OCI-M1 (cell line): ENCODE data around the gene PTGS2.

Experiments used
- DNase-seq: peaks from one replicate; lab custom pipeline; 2025; lab: John Stamatoyannopoulos, UW

PTGS2 gene

DNA sequence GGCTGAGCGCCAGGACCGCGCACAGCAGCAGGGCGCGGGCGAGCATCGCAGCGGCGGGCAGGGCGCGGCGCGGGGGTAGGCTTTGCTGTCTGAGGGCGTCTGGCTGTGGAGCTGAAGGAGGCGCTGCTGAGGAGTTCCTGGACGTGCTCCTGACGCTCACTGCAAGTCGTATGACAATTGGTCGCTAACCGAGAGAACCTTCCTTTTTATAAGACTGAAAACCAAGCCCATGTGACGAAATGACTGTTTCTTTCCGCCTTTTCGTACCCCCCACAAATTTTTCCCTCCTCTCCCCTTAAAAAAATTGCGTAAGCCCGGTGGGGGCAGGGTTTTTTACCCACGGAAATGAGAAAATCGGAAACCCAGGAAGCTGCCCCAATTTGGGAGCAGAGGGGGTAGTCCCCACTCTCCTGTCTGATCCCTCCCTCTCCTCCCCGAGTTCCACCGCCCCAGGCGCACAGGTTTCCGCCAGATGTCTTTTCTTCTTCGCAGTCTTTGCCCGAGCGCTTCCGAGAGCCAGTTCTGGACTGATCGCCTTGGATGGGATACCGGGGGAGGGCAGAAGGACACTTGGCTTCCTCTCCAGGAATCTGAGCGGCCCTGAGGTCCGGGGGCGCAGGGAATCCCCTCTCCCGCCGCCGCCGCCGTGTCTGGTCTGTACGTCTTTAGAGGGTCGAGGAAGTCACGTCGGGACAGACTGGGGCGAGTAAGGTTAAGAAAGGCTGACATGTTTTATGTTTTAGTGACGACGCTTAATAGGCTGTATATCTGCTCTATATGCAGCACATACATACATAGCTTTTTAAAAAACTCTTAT is at the start of gene PTGS2:
TSS of gene PTGS2 (minus strand) at position 179 of the 817 bp plus-strand sequence. CDS start at position 46, 133 bp downstream.
- DNase-seq: peak; percentile 97

- peak; percentile 89 for DNase-seq
Measured at GRCh38 chr1:186722711-186723309, 42.6 kb upstream of the PTGS2 start.

DNA sequence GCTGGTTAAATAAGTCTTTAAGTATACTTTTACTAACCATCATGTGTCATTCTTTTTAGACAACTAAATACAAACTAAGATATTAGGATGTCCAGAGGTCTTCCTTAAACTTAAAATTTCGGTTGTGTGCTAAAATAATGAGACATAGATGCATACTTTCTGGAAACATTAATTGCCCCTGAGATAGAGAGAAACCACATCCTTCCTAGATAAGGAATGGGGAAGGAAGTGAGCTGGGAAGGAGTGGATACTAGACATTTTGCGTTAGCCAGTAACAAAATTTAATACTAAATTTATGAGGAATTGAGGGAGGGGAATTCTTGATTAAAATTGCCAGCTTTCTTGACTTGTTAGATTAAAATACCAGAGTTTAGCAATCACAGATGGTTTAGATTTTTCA is 37.1 kb upstream of the PTGS2 start:
- DNase-seq: peak; percentile 80

DNA sequence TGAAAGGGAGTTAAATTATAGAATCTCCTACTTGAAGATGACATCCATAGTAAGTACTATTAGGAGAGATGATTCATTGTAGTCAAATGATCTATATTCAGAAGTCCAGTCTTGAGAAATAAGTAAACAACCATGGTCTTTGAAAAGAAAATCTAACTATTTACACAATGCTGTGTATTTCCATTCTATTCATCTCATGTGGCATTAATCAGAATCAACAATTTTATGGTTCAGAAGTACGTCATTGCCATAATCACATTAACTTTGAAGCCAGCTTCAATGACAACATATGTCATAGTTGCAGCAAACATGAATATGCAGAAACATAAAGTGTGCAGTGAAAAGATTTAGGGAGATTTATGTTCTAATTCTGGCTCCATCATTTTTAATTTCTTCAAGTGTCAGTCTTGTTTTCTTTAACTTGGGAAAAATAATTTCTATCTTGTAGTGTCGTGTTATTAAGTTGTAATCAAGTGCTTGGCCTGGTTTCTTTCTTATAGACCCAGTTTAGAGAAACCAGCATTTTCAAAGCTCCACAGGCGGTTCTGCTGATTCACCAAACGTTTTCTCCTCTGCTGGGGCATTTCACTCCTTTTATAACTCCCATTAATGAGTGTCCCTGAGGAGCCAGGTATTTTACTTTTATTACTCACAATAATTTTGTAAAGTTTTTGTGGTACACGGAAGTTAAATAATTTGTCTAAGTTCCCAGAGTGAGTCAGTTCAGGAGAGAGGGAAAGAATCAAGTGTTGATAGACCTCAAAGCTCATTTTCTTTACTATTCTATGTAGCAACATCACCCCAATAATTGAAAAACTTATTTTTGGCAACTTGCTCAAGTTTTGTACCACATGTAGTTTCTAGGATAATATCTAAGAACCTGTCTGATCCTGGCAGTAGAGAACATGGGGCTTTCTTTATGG is 35.9 kb upstream of the PTGS2 start:
- DNase-seq: no peak

GRCh38 chr1:186710696-186711095 is 30.5 kb upstream of the PTGS2 start:
- no peak for DNase-seq

GRCh38 chr1:186708694-186709097 is 28.5 kb upstream of the PTGS2 start:
- DNase-seq: no peak

DNA sequence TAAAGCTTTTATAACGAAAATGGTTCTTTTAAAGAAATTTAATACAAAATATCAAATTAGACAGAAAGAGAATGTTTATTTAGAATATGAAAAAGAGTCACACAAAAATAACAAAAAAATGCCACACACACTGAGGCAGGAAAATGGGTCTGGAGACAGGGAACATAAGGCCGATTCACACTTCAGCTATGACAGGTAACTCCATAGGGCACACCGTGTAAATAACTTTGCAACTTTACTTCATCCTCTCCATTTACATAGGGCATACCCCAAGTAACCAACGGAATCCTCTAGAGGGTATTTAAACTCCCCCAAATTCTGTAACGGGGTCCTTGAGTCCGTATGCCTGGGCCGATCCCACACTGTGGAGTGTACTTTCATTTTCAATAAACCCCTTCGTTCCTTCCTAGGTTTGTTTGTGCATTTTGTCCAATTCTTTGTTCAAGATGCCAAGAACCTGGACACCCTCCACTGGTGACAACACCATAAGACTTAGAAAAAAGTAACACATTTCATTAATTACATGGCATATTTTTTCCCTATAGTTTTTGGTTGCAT is 23.1 kb upstream of the PTGS2 start:
- DNase-seq: no peak

GRCh38 chr1:186700722-186701121 is 20.5 kb upstream of the PTGS2 start:
- DNase-seq: no peak

DNA sequence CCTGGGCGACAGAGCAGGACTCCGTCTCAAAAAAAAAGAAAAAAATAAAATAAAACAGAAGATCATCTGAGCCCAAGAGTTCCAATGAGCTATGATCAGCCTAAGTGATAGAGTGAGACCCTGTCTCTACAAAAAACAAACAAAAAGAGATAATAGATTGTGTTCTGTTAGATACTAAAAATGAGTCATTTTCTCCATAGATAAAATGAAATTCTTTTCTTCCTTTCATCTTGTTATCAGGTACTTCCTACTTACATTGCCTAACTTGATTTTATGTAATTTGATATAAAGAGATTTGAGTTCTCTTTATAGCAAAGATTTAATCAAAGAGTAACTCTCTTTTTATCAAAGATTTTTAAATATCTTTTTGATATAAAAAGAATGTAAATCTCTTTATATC is 19.3 kb upstream of the PTGS2 start:
- DNase-seq: no peak

DNA sequence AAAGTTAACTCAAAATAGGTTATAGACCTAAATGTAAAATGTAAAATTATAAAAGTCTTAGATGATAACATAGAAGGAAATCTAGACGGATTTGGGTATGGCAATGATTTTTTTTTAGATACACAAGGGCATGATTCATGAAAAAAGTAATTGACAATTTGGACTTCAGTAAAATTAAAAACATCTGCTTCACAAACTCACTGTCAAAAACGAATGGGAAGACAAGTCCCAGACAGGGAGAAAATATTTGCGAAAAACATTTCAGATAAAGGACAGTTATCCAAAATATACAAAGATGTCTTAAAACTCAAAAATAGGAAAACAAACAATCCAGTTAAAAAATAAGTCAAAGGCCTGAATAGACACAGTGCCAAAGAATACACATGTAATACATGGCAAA is 9.7 kb upstream of the PTGS2 start:
- no peak for DNase-seq

- peak; percentile 37 for DNase-seq
Measured at GRCh38 chr1:186689376-186689775, 9.2 kb upstream of the PTGS2 start.

DNA sequence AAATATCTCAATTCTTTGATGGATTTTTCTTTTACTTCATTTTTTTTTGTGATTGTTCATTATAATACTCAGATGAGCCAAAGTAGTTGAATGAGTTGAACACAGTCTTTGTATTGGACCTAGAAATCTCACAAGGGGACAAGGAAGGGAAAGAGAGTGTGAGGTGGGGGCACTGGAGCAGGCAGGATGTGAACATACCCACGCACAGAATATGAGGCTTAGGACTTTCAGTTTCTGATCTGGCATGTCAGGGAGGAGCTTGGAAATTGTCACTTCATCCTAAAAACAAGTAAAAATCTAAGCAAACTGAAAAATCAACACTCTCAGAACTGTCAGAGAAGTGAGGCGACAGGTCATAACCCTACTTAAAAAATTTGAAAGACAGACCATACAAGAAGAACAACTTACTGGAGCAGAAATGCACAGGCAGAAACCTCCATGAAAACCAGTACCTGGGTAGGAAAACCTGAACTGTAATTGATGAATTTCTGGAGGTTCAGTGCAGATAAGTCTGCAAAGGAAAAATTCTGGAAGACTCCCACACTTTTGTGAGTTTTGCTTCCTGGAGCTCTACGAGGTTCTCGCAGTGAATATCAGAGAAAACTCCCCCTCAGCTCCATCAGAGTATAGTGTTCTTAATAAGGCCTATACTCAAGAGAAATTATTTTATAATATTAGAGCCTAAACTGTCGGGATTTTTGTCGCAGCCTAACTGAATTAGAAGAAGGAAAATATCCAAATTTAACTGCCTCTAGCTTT is 3.6 kb upstream of the PTGS2 start:
- peak; percentile 35 for DNase-seq

DNA sequence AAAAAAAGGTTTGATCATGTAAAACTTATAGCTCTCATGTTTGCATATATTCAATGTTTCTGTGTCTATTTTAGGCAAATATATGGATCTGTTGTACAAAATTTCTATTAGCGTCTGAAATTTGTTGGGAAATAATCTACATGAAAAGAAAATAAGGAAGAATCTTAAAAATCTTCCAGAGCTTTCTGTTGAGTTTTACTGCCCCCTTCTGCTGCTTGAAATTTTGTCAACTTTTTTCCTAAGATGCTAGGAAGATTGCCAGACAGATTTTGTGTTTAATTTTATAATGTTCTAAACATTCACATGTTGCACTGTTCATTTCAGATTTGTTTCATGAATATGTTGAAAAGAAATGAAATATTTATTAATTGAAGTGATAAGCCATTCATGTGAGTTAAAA is 2.5 kb upstream of the PTGS2 start:
- peak; percentile 73 for DNase-seq

DNA sequence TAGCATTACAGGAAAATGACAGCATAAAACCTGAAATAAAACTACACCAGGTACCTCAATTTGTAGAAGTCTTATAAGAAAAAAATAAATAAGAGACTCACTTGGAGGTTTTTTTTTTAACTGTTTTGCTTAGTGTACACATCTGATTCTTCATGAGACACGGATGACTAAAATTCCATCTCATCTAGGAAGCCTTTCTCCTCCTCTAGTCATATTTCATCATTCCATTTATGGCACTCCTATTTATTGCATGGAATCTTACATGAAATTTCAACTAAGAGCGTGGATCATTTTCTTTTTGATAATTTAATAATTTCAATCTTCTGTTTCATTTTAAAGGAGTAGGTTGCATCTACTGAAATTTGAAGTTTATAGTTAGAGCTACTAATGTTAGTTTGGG is 1.6 kb upstream of the PTGS2 start:
- DNase-seq: peak; percentile 67

- peak; percentile 74 for DNase-seq
Measured at GRCh38 chr1:186681121-186681520, 898 bp upstream of the PTGS2 start.

GRCh38 chr1:186679924-186680244 is 339 bp downstream of the PTGS2 start:
- no peak for DNase-seq

- no peak for DNase-seq
Measured at GRCh38 chr1:186678155-186678554, 2.1 kb downstream of the PTGS2 start.

- no peak for DNase-seq
Measured at GRCh38 chr1:186672596-186672995, 7.6 kb downstream of the PTGS2 start.

- no peak for DNase-seq
Measured at GRCh38 chr1:186672131-186672530, 8.1 kb downstream of the PTGS2 start.

DNA sequence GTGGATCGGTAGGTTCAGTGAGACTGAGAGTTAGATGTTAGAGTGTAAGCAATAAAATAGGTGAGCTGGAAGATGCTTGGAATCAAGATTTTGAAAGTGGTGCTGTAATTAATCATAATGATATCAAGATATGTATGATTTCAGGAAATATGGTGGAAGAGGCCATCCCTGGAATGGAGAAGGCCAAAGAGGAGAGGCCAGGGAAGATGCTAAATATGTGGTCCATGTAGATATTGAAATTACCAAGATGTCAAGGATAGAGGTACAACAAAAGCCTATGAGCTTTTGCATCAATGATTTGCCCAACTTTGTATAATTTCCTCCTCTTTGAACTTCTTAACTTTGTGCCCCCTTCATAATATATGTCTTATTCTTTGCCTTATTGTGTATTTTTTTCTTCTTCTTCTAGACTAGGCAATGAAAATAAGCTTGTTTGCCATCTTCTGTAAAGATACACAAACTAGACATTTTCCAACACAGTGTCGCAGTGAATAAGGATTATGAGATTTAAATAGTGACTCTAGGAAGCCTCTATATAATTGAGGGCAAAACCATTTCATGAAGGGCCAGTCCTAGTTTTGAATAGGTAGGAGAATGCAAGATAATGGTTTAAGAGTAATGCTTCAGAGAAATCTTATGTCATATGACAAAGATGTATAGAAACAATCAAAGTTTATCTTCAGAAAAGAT is 8.9 kb downstream of the PTGS2 start:
- no peak for DNase-seq
